Activated T-helper 2 cell treated with anti-CD3 and anti-CD28 coated beads, Interferon-gamma antibody, Interleukin-2, Interleukin-4, amounts not matched to agents 10 μg/mL and 5 μg/mL and 100 μg/mL, durations not matched to agents 14 hours and 24 hours and 36 hours (primary cell): Measurements from ENCODE around the gene AKAP9. TPM values are rescaled to one million over a fixed set of nuclear protein-coding genes. Genes with fewer than 3 reads are reported as not detected.
A peak's percentile ranks its signal among the peaks of the same experiment; 100 is the strongest.
"Not testable (repeated sequence)": the region's sequence is repeated elsewhere in the genome, so short reads cannot be mapped to it uniquely, and the experiment has no call there.

Source experiments
- DNase-seq: peaks from one replicate; pipeline ENCODE4 v3.0.0; 2021; ENCODE audit warnings: low spot score
- H3K27ac Mint-ChIP-seq: one replicate; pipeline ENCODE4 v1.8.0; 2021; ENCODE audit warnings: mixed read lengths
- H3K27me3 Mint-ChIP-seq: one replicate; pipeline ENCODE4 v1.8.0; 2021; ENCODE audit warnings: low read depth, mixed read lengths
- H3K36me3 Mint-ChIP-seq: one replicate; pipeline ENCODE4 v1.8.0; 2021; ENCODE audit warnings: low read depth, mixed read lengths
- H3K4me1 Mint-ChIP-seq: one replicate; pipeline ENCODE4 v1.8.0; 2021; ENCODE audit warnings: low read depth, mixed read lengths
- H3K4me3 Mint-ChIP-seq: one replicate; pipeline ENCODE4 v1.8.0; 2021; ENCODE audit warnings: low read depth, mild to moderate bottlenecking, moderate library complexity, mixed read lengths
- H3K9me3 Mint-ChIP-seq: one replicate; pipeline ENCODE4 v1.8.0; 2021; ENCODE audit warnings: mixed read lengths
- intact Hi-C: fragments of 100-400 bp; cut with micrococcal nuclease; formaldehyde crosslinking; loops from one replicate; pipeline ENCODE4 v1.15.1; 2023
- total RNA-seq: library from RNA; stranded (reverse); gene quantifications from 2 replicates; pipeline ENCODE4 v1.2.3, GENCODE V29; 2022

The AKAP9 gene
- 36.2 and 38.3 TPM in 2 replicates for total RNA-seq

- Mint-ChIP-seq H3K36me3 (peaks cover 4% of the 10 kb centered on the region), H3K27ac (peak within 1 kb of the TSS; percentile 93)
- intact Hi-C loops: loop anchor here (1.0 to 10.0 kb wide), 5 partner anchors 60 to 584 kb away; partner anchors contain the start of genes ANKIB1, CYP51A1, GATAD1 and KRIT1
These were observed at the start of gene AKAP9 for GRCh38 chr7:91940572-91941341. AKAP9 (plus strand) TSS chr7:91940862; CDS start chr7:91941100, 238 bp downstream.

GRCh38 chr7:91892099-91892705 lies 48.5 kb upstream of the AKAP9 start:
- Mint-ChIP-seq H3K27ac (no peak overlapping the region), H3K9me3 (peaks cover under 1% of the 10 kb centered on the region), H3K4me1 (no peaks in the 10 kb centered on the region), H3K36me3 (no peaks in the 10 kb centered on the region), H3K27me3 (peaks cover 15% of the 10 kb centered on the region), H3K4me3 (no peak overlapping the region)
- no peak for DNase-seq
- intact Hi-C loops: no loop called here

More at GRCh38 chr7:91940572-91941341, at the start of gene AKAP9:
- Mint-ChIP-seq H3K27me3 (peaks cover 6% of the 10 kb centered on the region), H3K4me3 (peak within 1 kb of the TSS; percentile 88), H3K4me1 (peaks cover 28% of the 10 kb centered on the region), H3K9me3 (no peaks in the 10 kb centered on the region)
- DNase-seq: peak; percentile 87

DNA sequence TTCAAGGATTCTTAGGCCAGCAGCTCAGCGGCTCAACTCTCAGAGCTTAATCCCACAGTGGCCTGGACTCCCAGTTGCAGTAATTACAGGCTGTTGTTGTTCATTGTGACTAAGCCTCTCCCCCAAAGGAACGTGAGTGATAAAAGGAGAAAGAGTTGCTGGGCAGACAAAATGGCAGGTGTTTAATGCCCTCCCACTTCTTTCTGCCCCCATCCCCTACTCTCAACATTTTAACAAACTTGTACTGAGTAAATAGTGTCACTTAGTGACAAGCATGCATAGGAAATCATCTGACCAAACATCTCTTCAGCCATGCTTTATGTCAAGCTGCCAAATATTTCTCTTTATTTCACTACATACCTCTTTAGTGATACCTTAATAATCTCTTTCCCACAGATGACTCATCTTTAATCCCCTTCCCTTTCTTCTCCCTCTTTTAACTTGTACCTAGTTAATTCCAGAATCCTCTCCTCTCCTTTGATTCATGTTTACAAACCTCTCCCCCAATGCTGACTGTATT lies 47.8 kb upstream of the AKAP9 start:
- Mint-ChIP-seq H3K9me3 (no peaks in the 10 kb centered on the region), H3K27me3 (peaks cover 15% of the 10 kb centered on the region), H3K27ac (no peak overlapping the region), H3K4me1 (no peaks in the 10 kb centered on the region), H3K4me3 (no peak overlapping the region), H3K36me3 (no peaks in the 10 kb centered on the region)
- DNase-seq: no peak
- intact Hi-C loops: no loop called here

- peaks cover 17% of the 10 kb centered on the region for H3K27me3 Mint-ChIP-seq
- H3K27ac Mint-ChIP-seq, DNase-seq, intact Hi-C loops, H3K9me3 Mint-ChIP-seq, H3K4me3 Mint-ChIP-seq, H3K4me1 Mint-ChIP-seq, H3K36me3 Mint-ChIP-seq: not testable (repeated sequence)
These were observed 47.0 kb upstream of the AKAP9 start for GRCh38 chr7:91893699-91894098.

- H3K36me3 Mint-ChIP-seq: no peaks in the 10 kb centered on the region
- intact Hi-C loops: no loop called here
- peaks cover 17% of the 10 kb centered on the region for H3K27me3 Mint-ChIP-seq
- no peak for DNase-seq
- no peak overlapping the region for H3K4me3 Mint-ChIP-seq
- no peaks in the 10 kb centered on the region for H3K9me3 Mint-ChIP-seq
- no peak overlapping the region for H3K27ac Mint-ChIP-seq
- H3K4me1 Mint-ChIP-seq: no peaks in the 10 kb centered on the region
These were observed 45.7 kb upstream of the AKAP9 start for GRCh38 chr7:91894781-91895480.

DNA sequence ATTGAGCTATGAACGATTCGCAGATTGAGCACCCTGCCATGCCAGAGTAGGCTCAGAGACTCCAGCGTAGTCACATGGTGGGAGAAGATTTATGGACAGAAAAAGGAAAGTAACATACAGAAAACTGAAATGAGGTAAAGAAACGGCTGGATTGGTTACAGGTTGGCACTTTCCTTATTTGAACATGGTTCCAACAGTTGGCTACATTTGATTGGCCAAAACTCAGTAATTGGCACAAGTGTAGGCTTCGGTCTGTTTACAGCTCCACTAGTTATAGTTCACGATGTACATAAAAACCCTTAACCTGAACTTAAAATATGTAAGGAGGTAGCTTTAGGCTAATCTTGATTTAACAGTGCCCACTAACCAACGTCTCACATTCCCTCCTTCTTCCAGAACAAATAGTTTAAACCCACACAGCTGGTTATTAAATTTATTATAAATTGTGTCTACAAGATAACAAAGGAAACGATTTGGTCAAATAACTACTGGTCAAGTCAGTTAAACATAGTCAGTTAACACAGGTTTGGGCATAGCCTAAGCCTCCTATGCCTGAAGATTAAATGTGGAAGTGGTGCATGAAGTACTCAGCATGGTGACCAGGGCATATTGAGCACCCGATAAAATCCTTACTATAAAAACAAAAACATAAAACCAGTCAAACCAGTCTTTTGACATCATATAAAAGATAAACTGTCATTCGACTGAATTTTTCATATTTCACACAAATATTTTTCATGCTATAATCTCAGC lies 42.2 kb upstream of the AKAP9 start:
- no peak overlapping the region for H3K27ac Mint-ChIP-seq
- no peaks in the 10 kb centered on the region for H3K36me3 Mint-ChIP-seq
- intact Hi-C loops: no loop called here
- H3K27me3 Mint-ChIP-seq: peaks cover 13% of the 10 kb centered on the region
- no peaks in the 10 kb centered on the region for H3K9me3 Mint-ChIP-seq
- no peak for DNase-seq
- H3K4me1 Mint-ChIP-seq: no peaks in the 10 kb centered on the region
- no peak overlapping the region for H3K4me3 Mint-ChIP-seq

- peaks cover 13% of the 10 kb centered on the region for H3K27me3 Mint-ChIP-seq
- H3K4me3 Mint-ChIP-seq: no peak overlapping the region
- DNase-seq: no peak
- no peak overlapping the region for H3K27ac Mint-ChIP-seq
- intact Hi-C loops: no loop called here
- no peaks in the 10 kb centered on the region for H3K9me3 Mint-ChIP-seq
- no peaks in the 10 kb centered on the region for H3K36me3 Mint-ChIP-seq
- H3K4me1 Mint-ChIP-seq: no peaks in the 10 kb centered on the region
These were observed 41.1 kb upstream of the AKAP9 start for GRCh38 chr7:91899563-91899962.

DNA sequence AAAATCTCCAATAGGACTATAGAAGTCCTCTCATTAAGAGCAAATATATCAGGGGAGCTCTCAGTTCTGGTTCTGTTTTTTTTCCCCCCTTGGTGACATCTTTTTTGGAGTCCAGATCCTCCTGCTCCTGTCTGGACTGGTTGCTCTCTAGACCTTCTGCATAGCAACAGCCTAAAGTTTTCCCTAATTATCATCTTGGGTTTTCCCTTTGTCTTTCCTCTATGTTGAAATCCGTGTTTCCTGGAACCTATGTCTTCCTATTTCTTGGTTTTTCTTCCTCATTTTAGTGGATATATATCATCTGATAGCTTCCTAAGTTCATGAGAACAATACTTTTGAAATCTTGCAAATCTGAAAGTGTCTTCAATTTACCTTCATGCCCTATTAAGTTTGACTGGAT lies 30.5 kb upstream of the AKAP9 start:
- intact Hi-C loops: no loop called here
- peaks cover 6% of the 10 kb centered on the region for H3K4me1 Mint-ChIP-seq
- H3K27me3 Mint-ChIP-seq: peaks cover 1% of the 10 kb centered on the region
- H3K4me3 Mint-ChIP-seq: no peak overlapping the region
- H3K9me3 Mint-ChIP-seq: no peaks in the 10 kb centered on the region
- H3K36me3 Mint-ChIP-seq: no peaks in the 10 kb centered on the region
- no peak overlapping the region for H3K27ac Mint-ChIP-seq
- no peak for DNase-seq

- intact Hi-C loops: no loop called here
- Mint-ChIP-seq H3K36me3 (no peaks in the 10 kb centered on the region), H3K27me3 (peaks cover 1% of the 10 kb centered on the region), H3K27ac (no peak overlapping the region), H3K4me1 (peaks cover 14% of the 10 kb centered on the region), H3K4me3 (no peak overlapping the region), H3K9me3 (no peaks in the 10 kb centered on the region)
- no peak for DNase-seq
These were observed 29.5 kb upstream of the AKAP9 start for GRCh38 chr7:91911121-91911520.

- Mint-ChIP-seq H3K9me3 (no peaks in the 10 kb centered on the region), H3K4me1 (peaks cover 16% of the 10 kb centered on the region)
These were observed 28.2 kb upstream of the AKAP9 start for GRCh38 chr7:91912494-91912893.

DNA sequence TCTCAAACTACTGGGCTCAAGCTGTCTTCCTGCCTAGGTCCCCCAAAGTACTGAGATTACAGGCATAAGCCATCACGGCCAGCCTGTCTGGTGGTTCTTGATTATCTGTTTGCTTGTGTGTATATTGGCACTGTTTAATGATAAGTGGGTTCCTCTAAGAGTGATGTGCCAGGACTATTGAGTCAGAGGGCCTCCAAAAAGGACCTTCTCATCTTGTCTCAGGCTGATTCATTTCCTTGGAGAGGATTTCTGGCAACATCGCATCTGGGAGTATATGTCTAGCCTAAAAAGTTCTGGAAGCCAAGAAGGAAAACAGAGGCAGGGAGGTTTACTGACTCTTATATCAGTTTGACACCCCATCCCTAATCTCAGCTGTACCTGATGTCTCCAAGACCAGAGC lies 27.1 kb upstream of the AKAP9 start:
- peaks cover 16% of the 10 kb centered on the region for H3K4me1 Mint-ChIP-seq
- H3K27ac Mint-ChIP-seq: no peak overlapping the region
- H3K27me3 Mint-ChIP-seq: peaks cover 4% of the 10 kb centered on the region
- H3K4me3 Mint-ChIP-seq: no peak overlapping the region
- no peaks in the 10 kb centered on the region for H3K9me3 Mint-ChIP-seq
- no peaks in the 10 kb centered on the region for H3K36me3 Mint-ChIP-seq
- no peak for DNase-seq
- intact Hi-C loops: no loop called here

More at GRCh38 chr7:91912494-91912893, 28.2 kb upstream of the AKAP9 start:
- DNase-seq: no peak
- Mint-ChIP-seq H3K4me3 (no peak overlapping the region), H3K27me3 (peaks cover 1% of the 10 kb centered on the region), H3K36me3 (no peaks in the 10 kb centered on the region), H3K27ac (no peak overlapping the region)
- intact Hi-C loops: no loop called here

DNA sequence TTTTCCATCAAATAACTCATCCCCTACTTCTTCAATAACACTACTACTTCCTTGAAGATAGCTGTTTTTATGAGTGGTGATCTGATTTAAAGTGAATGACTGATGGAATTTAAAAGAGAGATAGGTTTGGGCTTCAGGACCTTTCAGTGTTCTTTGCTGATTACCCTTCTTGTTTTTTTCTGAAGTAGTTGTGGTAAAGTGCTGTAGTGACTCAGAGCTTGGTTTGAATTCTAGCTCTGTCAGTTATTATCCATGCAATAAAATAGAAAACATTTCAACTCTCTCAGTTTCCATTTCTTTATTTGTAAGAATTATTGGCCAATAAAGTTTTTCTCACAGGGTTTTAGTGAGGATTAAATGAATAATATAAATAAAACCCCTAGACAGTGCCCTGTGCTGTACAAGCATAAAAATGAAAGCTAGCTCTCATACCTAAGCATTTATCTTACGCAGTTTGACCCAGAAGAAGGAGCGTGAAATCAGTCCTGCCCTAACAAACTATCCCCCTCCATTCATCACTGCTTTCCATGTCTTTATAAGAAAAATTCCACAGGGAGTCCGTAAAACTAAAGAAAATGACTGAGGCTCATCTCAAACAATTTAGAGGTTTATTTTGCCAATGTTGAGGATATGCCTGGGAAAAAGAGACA lies 25.1 kb upstream of the AKAP9 start:
- H3K27ac Mint-ChIP-seq: no peak overlapping the region
- H3K4me3 Mint-ChIP-seq: no peak overlapping the region
- no peaks in the 10 kb centered on the region for H3K36me3 Mint-ChIP-seq
- DNase-seq: no peak
- H3K4me1 Mint-ChIP-seq: peaks cover 16% of the 10 kb centered on the region
- peaks cover 6% of the 10 kb centered on the region for H3K27me3 Mint-ChIP-seq
- intact Hi-C loops: no loop called here
- H3K9me3 Mint-ChIP-seq: no peaks in the 10 kb centered on the region
